HG03103 (cell line): ENCODE results near the gene PTPRE.
A peak's percentile ranks its signal among the peaks of the same experiment; 100 is the strongest.

Source experiments
- ATAC-seq: cut with Tn5 transposase; IDR thresholded peaks from one replicate; pipeline ENCODE4 v1.9.1; 2021; ENCODE audit warnings: low read depth; ENCODE audit not compliant: unreplicated experiment

PTPRE gene

DNA sequence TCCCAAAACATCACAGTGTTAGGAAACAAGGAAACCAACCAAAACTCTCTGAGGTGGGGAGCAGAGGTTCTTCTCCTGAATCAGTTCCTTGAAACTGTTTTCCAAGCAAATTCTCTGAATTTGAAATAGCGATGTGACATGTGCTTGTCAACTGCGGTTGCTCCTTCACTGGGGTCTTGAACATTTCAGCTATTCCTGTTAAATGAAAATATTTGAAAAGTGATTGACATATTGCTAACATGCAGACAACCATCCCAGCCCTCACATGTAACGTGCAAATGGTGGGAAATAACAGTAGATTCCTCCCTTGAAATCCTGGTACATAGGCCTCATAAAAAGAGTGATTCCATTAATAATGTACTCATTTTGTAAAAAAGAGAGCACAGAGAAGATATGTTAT is 203.4 kb downstream of the PTPRE start:
- no peak for ATAC-seq

DNA sequence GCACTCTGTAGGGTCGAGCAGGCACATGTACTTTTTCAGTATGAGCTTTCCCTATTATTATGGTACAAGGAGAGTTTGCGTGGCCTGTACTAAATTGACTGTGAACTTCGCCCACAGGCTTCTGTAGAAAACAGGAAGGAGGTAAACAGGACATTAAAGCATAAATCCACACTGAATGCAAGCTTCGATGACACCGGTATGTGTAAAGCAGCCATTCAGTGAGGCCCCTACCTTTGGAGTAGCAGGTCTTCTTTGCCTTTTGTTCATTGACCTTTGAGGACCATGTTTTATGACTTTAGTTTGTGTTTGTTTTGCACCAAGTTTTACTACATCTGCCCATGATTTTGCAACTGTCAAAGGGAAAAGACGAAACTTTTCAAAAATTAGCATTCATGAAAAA is 204.8 kb downstream of the PTPRE start:
- no peak for ATAC-seq

DNA sequence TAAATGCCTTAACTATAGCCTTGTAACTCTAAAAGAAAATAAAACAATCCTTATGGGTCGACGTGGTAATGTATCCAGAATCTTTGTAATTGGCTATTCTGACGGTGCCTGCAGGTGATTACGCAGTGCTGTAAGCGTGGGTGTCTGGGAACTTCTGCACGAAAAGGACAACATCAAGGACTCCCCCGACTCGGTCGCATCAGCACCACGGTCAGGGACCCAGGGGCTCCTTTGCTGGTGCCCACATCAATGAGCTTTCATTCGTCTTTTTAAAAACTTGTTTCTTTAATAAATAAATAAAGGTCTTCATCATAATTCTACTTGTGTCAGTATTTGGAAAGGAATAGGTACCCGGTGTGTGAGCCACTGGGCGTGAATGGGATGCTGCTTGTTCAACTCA is 206.1 kb downstream of the PTPRE start:
- ATAC-seq, result no peak

DNA sequence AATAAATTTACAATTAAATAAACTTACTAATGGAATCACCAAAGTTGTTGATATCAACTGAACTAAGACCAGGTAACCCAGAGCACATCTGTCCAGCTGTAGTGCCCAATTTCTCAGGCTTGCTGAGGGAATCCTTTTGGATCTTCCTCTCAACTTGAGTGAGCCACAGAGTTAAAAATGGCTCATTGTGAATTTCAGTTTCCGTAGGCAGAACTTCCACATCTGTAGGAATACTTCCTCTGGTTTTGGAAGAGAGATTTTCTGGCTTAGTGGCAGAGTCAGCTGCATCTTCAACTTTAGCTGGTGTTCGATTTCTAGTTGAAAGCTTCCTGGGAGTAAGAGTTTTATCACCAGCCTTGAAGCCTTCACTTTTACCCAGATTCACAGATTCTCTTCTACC is 208.0 kb downstream of the PTPRE start:
- ATAC-seq, result no peak

DNA sequence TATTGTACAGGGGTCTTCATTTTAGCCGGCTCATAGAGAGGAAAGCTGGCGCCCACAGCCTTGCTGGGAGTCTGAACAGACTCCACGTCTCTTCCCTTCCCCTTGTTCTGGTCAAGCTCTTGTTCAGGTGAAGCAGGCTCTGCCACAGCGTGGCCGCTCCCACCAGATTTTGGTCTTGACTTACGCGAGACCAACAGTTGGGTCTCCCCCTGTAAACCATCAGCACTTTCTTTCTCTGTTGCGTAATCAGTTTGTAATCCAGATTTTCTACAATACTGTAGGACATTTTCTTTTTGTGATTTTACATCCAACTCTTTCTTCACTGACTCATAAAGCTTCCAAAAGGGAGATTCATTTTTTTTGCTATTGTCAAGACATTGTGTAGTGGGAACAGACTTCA is 208.5 kb downstream of the PTPRE start:
- no peak for ATAC-seq

DNA sequence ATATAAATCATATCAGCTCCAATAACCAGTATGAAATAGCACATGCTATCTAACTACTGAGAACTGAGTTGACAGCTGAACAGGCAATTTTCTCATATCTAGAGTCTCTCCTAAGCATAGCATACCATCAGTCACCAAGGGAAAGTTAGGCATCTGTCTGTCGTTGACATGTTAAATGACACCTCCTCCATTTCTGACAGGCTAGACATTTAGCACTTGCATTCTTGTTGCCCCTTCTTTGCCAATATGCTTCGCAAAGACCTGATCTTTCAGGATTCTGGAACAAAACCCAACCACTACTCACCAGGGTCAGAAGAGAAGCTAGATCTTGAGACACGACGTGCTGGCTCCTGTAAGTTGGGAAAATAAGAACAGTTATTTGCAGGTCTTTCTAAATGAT is 209.3 kb downstream of the PTPRE start:
- ATAC-seq, result no peak

DNA sequence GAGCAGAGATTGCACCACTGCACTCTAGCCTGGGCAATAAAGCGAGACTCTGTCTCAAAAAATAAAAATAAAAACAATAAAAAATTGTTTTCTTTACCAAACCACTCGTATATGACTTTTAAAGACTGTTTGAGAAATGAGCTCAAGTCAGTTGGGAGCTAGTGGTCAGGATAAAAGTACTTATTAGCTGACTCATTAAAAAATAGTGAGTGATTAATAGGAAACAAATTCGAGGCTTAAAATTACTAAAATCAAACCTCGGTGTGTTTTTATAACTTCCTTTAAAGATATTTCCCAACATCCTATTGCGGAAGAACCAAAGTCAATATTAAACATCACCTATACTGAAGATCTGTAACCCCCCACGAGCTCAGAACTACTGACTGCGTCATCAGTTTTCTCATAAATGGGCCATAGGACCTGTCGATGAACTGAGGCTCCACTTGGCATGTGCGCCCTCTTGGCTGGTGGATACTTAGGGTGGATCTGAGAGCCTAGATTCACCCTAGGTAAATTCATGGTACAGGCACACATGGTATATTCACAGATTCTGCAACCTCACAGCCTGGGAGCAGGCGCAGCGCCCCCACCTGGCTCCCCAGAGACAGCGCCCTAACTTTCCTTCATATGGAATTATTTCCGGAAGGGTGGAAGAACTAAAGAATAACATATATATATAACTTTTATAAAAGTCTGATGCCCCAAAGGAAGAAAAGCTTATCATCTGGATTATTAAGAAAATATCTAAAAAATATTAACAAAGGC is 210.1 kb downstream of the PTPRE start:
- ATAC-seq, result no peak

DNA sequence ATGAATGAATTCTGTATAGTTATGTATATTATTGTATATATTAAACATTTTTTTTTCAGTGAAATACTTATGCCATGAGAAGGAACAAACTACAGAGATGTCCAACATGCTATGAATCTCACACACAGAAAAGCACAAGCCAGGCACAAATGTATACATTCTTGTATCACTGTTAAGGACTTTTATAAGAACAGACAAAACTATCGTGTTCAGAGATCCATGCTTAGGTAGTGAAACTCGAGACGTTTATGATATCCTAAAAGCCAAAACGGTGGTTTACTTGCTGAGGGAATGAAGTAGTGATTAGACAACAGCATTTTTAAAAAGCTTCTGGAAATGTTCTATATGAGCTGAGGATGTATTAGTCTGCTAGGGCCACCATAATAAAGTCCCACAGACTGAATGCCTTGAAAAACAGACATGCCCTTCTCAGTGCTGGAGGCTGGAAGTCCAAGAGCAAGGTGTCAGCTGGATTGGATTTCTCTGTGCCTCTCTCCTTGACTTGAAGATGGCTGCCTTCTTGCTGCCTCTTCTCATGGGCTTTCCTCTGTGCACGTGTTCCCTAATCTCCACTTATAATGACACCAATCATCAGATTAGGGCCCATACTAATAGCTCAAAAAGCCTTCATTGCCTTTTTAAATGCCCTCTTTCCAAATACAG is 215.0 kb downstream of the PTPRE start:
- ATAC-seq, result no peak

DNA sequence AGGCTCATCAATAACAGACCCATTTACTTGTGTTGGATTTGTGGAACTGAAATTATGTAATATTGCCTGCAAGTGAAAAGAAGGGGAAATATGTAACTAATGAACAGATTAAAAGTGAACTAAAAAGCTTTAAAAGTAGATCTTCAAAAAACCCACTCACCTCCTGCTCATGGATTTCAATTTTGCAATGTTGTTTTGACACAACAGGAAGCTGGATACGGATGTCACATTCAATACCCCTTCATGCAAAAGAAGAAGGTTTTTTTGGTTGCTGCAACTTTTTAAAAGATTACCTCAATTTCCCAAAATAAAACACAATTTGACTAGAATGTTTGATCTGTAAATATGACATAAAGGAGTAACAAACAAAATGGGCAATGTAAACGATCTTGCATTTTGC is 216.0 kb downstream of the PTPRE start:
- ATAC-seq, result no peak

DNA sequence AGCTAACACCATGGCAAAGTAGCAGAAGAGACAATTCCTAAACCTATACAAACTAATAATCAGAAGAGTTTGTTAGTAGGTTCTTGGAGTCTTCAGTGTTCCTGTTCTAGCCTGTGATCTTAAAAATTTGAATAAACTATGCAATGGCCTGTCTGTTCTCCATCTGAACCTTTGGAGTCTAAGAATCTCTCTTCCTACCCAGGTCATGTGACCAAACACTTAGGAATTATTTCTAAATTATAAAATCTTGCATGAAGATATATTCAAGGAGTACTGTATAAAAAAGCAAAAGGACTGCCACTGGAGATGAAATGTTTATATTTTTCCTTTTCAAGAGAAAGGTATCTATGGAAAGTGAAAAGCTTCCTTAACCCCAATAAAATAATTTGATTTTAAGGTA is 216.9 kb downstream of the PTPRE start:
- no peak for ATAC-seq

DNA sequence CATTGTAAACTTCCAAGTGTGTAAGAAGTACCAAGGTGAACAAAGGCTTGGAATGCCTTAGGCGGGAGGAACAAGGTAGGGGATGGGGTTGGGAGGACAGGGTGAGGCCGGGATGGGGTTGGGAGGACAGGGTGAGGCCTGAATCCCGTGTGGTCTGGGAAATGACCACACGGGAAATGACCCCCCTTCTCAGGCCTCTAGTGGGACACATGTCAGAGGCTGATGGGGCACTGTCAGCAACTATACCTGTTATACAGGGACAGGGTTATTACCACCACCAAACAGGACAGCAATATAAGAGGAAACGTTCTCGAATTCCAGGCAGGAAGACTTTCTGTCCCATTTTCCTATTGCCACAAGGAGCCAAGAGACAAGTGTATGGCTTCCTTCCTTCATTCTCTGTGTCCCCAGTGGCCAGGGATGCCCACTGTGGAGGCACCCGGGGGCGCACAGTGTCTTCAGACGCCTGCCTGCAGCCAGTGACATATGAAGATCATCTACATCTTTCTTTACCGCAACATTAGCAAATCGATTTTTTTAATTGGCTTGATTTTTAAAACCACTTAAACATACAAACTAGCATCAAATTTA is 218.0 kb downstream of the PTPRE start:
- no peak for ATAC-seq

DNA sequence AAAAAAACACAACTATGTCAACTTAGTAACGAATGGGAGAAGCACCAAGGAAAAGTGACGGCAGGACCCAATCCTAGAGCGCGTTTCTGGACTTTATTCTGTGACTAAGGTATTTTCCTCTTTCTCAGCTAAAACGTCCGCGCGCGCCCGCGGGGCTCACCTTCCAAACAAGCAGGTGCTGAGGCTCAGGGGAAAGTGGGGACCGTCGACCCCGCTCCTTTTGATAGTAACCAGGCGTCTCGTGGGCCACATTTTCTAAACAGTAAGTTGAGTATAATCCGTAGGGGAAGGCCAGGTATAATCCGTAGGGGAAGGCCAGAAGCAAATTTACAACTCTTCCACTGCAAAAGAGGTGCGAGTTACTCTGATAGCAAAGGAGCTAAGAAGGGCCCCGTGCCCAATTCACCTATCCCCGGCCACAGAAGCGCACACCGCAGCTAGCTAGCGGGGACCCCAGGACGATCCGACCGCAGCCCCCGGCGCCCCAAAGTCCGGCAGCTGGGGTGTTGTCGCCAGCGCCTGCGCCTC is 218.6 kb downstream of the PTPRE start:
- no peak for ATAC-seq

DNA sequence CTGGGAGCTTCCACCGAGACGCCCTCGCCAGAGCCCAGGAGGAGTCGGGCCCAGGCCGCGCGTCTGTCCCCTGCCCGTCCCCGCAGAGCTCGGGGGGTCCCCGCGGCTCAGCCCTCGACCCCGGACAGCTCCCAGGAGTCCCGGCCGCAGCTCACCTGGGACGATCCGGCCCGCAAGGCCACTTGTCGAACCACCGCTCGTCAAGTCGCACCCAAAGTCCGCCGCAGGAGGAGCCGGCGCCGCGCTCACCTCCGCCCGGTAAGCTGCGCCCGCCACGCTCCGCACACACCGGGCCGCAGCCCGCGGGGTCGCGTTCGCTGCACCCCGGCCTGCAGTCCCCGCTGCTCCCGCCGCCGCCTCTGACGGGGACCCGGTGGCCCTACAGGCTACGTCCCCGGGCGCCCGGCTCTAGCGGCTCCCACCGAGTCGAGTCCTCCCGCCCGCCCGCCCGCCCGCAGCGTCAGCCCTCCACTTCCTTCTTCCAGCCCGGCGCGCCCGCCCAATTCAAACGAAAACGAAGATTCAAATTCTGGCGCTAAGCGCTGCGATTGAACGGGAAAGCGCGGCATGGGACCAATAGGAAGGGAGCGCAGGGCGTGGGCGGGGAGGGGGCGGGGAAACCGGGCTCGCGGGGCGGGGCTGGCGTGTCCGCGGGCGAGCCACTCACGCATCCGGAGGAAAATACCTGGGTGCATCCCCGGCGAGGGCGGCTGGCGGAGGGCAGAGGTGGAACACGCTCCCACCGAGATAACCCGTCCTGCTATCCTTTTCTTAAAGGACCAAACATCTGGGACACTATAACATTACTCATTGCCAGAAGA is 219.3 kb downstream of the PTPRE start, which contains the start of gene MKI67:
MKI67 (minus strand) TSS at position 480 of the 821 bp plus-strand sequence. CDS start 756 bp downstream, outside the sequence.
- peak; percentile 70 for ATAC-seq

DNA sequence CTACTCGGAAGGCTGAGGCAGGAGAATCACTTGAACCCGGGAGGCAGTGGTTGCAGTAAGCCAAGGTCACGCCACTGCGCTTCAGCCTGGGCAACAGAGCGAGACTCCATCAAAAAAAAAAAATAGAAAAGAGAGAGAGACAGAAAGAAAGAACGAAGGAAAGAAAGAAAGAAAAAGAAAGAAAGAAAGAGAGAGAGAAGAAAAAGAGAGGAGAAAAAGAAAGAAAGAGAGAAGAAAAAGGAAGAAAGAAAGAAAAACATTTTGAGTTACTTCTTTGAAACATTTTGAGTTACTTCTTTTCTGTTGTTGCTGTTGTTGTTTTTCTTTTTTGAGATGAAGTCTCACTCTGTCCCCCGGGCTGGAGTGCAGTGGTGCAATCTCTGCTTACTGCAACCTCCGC is 221.7 kb downstream of the PTPRE start:
- no peak for ATAC-seq

DNA sequence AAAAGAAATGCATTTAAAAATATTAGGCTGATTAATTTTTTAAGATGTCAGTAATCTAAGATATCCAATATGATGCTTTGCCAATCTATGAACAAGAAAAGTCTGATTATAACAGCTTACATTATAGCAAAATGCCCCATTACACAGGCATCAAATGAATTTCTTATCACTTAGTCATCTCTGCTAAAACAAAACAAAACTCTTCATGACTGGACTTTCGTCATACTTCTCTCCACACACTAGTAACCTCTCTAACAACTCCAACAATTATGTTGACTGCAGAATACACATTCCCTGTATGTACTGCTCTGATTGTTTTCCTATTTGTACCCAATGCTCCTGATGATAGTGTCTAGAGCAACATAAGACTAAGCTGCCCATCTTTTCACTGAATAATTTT is 223.1 kb downstream of the PTPRE start:
- no peak for ATAC-seq
